ENCODE results near the gene POLE4.

Gene POLE4

DNA sequence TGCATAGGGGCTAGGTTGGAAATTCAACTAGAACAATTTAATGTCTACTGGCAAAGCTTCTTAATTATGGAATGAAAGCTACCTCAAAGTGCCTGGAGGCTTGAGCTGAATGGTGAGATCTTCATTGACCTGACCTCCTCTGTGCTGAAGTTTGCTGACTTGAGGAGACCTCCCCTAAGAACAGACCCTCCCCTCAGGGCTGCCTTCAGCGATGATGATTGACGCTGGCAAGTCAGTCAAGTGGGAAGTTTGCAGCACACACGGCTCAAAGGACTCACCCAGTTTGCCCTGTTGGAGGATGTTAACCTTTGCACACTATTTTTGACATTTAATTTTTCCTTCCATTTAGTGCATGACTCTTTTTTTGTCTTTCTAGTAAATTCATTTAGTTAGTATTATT is 17.2 kb upstream of the POLE4 start:
- no peak for DNase-seq

DNA sequence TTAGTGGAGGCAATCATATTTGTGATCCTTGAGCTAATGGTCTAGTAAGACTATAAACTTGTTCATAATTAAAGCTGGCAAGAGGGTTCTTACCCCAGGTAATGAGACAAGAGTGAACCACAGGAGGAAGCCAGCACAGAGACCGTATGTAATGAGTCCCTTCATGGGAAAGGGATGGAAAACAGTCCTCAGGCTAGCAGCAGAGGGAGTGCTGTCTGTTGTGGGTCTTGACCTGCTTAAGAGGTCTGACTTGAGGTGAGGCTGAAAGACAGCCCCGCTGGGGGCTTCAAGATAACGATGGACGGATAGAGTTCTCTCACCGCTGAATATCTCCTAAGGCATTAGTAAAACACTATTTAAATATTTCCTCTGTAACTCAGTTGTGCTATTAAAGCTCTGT is 16.2 kb upstream of the POLE4 start:
- DNase-seq: no peak

DNA sequence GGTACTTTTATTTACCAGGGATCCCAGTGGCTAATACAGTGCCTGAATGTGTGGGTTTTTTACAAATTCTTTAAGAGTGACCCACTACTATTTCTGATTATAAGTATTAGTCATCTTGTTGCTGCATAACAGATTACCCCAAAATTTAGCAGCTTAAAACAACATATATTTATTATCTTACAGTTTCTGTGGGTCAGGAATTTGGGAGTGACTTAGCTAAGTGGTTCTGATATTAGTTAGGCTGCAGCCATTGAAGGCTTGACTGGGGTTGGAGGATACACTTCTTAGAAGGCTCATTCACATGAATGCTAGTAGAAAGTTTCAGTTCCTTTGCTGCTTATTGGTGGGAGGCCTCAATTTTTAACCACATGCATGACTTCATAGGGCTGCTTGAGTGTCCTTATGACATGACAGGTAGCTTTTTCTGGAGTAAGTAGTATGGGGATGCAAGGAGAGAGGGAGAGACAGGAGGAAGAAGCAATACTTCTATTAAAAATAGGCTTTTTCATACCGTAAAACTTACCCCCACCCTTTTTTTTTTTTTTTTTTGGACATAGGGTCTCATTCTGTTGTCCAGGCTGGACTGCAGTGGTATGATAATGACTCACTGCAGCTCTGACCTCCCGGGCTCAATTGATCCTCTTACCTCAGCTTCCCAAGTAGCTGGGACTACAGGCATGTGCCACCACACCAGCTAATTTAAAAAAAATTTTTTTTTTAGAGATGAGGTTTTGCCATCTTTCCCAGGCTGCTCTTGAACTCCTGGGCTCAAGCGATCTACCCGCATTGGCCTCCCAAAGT is 13.3 kb upstream of the POLE4 start:
- no peak for DNase-seq

DNA sequence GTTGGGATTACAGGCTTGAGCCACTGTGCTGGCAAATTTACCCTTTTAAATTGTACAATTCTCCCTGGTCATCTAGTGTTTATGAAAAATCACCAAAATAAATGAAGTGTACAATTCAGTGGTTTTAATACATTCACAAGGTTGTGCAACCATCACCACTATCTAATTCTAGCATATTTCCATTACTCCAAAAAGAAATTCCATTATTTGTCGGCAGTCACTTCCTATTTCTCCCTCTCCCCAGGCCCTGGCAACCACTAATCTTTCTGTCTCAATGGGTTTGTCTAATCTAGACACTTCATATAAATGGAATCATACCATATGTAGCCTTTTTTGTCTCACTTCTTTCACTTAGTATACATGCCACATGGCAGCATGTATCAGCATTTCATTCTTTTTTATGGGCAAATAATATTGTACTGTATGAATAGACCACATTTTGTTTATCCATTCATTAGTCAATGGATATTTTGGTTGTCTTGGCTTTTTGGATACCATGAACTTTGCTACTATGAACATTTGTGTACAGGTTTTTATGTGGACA is 12.6 kb upstream of the POLE4 start:
- no peak for DNase-seq

- no peak for DNase-seq
Measured at GRCh38 chr2:74947703-74948102, 10.7 kb upstream of the POLE4 start.

DNA sequence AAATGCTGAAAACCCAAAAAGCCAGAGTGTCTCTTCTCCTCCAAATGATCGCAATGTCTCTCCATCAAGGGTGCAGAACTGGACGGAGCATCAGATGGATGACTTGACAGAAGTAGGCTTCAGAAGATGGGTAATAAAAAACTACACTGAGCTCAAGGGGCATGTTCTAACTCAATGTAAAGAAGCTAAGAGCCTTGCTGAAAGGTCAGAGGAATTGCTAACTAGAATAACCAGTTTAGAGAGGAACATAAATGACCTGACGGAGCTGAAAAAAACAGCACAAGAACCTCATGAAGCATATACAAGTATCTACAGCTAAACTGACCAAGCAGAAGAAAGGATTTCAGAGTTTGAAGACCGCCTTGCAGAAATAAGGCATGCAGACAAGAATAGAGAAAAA is 9.7 kb upstream of the POLE4 start:
- no peak for DNase-seq

GRCh38 chr2:74951211-74951754 is 7.2 kb upstream of the POLE4 start:
- no peak for DNase-seq

DNA sequence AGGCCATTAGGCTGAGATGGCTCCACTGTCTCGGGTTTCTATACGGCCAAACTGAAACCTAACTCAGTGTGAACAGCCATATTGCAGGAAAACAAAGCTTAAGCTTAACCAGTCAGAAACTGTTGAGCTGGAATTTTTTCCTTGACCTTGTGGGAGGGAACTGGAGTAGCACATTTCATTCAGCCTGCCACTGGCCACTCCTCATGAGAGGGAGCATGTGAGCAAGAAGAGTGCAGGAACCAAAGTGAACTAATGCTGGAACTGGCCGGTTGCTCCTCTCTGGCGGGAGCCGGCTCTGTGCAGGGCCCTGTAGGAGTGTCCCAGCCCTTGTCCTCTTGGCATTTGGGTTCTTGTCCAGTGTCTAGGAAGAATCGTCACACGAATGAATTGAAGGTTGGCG is 5.9 kb upstream of the POLE4 start:
- no peak for DNase-seq

GRCh38 chr2:74953796-74954499 is 4.5 kb upstream of the POLE4 start:
- DNase-seq: no peak

- DNase-seq: no peak
Measured at GRCh38 chr2:74954500-74954874, 4.0 kb upstream of the POLE4 start.

- DNase-seq: no peak
Measured at GRCh38 chr2:74957886-74958273, 563 bp upstream of the POLE4 start.

DNA sequence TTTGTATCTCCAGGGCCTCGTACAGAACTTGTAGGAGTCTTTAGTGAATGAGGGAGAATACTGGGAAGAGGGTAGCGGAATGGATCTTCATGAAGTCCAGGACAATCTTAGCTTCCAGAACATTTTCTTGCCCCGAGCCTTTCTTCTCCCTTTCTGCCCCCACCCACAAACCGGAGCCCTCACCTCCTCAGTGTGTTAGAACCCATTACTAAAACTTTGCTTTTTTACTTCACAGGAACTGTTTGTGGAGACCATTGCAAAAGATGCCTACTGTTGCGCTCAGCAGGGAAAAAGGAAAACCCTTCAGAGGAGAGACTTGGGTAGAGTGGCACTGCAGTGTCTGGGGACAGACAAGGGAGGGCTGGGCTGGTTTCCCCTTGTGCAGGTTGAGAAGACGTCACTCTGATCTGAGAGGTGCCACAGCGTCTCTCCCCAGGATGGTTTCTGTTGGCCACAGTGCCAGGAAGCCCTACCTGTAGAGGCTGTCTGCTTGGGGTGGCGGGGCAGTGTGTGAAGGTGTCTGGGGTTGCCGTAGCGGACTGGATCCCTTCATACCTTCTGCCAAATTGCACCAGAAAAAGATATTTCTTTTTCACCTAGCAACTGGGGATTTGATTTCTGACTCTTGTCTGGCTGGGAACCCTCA is 786 bp downstream of the POLE4 start:
- DNase-seq: no peak

- no peak for DNase-seq
Measured at GRCh38 chr2:74966887-74967286, 8.4 kb downstream of the POLE4 start.

DNA sequence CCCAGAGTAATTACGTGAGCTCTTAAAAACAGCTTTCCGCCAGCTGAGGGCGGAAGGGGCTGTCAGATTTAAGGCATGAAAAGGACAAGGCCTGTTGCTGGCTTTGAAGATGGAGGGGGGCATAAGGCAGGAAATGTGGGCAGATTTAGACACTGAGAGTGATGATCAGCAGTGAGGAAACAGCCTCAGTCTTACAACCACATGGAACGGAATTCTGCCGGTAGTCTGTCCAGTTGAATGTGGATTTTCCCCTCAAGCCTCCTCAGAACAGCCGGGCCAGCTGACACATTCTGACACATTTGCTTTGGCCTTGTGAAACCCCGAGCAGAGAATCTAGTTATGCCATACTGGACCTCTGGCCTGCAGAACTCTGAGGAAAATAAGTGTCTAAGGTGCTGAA is 16.6 kb downstream of the POLE4 start:
- DNase-seq: no peak

- DNase-seq: no peak
Measured at GRCh38 chr2:74979844-74980243, 21.4 kb downstream of the POLE4 start.

DNA sequence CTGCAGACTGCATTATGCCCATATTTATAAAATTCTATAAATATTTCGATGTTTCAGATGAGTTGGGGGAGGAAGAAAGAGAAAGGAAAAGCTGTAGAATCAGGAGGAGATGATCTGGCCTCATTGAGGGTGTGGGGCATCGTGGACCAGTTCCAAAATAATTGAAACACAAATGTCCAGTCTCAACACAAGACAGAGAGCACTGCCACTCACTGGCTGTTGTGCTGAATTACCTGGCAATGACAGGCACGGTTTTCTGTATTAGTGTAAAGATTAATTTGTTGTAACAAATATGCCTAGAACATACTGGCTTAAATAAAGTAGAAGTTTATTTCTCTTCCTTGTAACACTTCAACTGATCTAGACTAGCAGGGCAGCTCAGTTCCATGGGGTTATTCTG is 24.1 kb downstream of the POLE4 start:
- no peak for DNase-seq

DNA sequence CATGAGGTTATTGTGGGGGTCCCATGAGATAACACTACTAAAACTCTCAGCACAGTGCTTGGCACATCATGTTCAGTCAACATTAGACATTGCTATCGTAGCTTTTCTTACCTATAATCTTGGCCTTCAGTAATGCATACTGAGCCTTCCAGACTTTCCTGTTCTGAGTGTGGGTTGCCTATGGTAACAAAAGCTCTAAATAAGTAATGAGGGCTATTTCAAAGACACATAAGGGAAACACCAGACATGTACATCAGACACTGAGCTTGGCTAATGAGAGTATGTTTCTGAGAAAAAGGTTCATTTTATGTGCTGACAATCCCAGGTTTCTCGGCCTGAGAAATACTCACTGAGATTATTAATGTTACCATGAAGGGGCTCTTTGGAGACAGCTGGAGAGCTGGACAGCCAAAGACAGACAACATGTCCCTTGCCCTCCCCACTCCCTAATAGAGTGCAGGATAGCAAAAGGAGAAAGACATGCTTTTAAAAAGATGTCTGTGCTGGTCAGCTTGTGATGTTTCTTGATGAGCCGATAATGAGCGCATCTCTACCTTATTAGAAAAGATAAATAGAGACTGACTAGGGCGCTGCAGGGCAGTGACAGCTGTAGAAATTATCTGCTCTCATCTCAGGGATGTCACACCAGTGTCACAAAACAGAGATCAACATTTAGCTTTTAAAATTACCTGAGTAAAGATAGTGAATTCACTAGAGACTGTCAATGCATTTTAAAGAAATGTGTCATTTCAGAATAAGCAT is 25.4 kb downstream of the POLE4 start:
- DNase-seq: no peak

- DNase-seq: no peak
Measured at GRCh38 chr2:74984947-74985637, 26.6 kb downstream of the POLE4 start.

- DNase-seq: no peak
Measured at GRCh38 chr2:74985978-74986609, 27.7 kb downstream of the POLE4 start.

- no peak for DNase-seq
Measured at GRCh38 chr2:74991977-74992376, 33.5 kb downstream of the POLE4 start.

GRCh38 chr2:74999468-74999867 is 41.0 kb downstream of the POLE4 start:
- no peak for DNase-seq

- no peak for DNase-seq
Measured at GRCh38 chr2:75002007-75002406, 43.6 kb downstream of the POLE4 start.
